Stimulated activated CD8-positive, alpha-beta memory T cell treated with anti-CD3 and anti-CD28 coated beads, Interleukin-12 subunit alpha, Interleukin-12 subunit beta, amount 100 ng/mL, for 4 hours (primary cell): ENCODE measurements around the gene TMEM87B.
"Not testable (repeated sequence)": the region's sequence is repeated elsewhere in the genome, so short reads cannot be mapped to it uniquely, and the experiment has no call there.

Experiments used
- DNase-seq: peaks from one replicate; pipeline ENCODE4 v3.0.0-alpha.2; 2020; ENCODE audit warnings: low read depth

The TMEM87B gene

GRCh38 chr2:112073875-112074274, 18.8 kb downstream of the TMEM87B start:
- DNase-seq, result no peak

- DNase-seq, result no peak
Measured at GRCh38 chr2:112074506-112074905, 19.4 kb downstream of the TMEM87B start.

- no peak for DNase-seq
Measured at GRCh38 chr2:112075490-112076260, 20.6 kb downstream of the TMEM87B start.

DNA sequence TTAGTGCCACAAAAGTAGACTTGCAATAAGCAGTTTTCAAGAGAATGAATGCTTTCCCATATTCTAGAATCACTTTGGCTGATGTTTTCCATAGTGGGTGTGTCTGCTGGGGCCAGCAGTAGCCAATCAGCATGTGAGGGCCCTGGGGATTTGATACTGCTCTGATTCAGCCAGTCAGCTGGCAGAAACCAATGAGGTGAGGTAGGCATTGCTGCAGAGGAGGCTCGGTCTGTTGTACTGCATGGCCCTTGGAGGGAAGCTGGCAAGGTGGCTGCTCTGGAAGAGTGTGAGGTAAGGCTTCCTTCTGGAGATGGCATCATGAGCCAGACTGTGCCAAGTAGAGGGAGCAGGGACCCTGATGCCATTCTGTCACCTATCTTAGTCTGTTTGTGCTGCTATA, 22.7 kb downstream of the TMEM87B start:
- DNase-seq, result no peak

- DNase-seq, result no peak
Measured at GRCh38 chr2:112081262-112081661, 26.2 kb downstream of the TMEM87B start.

DNA sequence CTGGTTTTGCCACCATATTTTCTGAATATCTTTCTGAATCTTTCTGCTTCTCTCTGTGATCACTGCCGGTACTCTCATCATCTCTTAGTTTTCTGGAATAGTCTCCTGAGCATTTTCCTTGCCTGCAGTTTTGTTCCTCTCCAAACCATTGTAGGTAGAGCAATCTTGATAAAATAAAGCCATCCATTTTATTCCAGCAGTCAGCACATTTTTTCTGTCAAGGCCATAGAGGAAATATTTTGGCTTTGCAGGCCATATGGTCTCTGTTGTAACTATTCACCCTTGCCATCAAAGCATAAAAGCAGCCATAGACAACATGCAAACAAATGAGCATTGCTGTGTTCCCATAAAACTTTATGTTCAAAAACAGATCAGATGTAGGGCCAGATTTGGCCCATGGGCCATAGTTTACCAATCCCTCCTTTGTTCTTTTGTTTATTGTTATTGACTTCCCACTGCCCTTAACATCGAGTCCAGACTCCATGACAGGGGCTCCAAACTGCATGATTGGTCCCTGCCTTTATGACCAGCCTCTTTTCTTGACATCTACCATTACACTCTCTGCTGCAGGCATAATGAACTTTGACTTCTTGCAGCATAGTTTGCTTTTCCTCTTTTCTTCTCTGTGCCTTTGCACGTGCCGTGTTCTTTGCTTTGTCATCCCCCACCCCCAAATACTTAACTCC, 29.8 kb downstream of the TMEM87B start:
- no peak for DNase-seq

GRCh38 chr2:112085375-112085730, 30.3 kb downstream of the TMEM87B start:
- no peak for DNase-seq

- no peak for DNase-seq
Measured at GRCh38 chr2:112085916-112086669, 31.0 kb downstream of the TMEM87B start.

DNA sequence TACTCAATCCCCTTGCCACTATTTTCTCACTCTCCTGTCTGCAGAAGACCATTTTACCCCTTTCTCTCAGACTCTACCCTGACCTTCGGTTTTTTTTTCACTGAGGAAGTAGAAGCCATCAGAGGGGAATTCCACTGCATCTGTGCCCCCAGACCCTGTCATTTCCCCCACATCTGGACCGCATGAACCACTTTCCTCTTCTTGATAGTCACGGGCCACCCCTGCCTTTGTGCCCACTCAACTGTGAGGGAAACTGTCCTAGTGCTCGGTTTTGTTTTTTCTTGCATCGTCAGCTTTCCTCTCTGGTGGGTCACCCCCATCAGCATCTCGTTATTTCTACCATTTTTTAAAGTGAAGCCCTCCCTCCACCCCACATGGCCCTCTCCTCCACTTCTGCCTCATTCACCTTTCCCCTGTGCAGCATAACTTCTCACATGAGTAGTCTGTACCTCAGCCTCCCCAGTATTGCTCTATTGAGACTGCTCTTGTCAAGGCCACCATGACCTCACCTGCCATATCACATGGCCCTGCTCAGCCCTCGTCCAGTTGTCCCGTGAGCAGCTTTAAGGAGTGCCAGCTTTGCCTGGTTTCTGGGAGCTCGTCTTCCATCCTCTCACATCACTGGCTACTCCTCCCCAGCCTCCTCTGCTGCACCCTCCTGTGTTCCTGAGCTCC, 32.4 kb downstream of the TMEM87B start:
- no peak for DNase-seq

- DNase-seq, result no peak
Measured at GRCh38 chr2:112089375-112089774, 34.3 kb downstream of the TMEM87B start.

DNA sequence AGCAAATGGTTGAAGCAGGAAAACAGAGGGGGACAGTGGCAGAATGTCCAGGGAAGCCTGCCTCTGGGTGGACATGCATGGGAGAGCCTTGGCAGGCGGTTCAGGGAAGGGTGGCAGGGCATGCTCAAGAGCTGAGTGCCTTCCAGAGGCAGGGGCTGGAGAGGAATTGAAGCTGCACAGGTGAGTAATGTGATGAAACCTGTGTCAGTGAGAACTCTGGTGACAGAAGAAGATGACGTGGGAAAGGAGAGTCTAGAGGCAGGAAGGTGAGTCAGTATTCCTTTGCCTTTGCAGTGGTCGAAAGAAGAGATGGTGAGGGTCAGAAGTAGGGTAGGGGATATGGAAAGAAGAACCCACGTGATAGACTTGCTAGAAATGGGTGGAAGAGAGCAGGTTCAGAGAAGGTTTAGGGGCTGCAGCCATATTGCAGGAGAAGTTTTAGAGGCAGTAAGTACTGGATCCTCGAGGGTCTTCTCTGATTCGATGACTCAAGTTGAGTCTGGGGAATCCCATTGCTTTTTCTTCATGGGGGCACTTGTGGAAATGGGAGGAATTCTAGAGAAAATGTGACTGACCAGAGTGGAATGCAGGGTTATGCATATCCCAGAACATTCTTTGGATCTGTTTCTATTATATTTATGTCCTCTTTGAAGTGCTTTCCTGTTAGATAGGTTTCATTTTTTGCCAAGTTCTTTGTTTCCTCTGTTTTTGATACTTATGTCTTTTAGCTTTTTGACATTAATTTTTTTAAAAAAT, 37.4 kb downstream of the TMEM87B start:
- no peak for DNase-seq

GRCh38 chr2:112093216-112093615, 38.1 kb downstream of the TMEM87B start:
- no peak for DNase-seq

DNA sequence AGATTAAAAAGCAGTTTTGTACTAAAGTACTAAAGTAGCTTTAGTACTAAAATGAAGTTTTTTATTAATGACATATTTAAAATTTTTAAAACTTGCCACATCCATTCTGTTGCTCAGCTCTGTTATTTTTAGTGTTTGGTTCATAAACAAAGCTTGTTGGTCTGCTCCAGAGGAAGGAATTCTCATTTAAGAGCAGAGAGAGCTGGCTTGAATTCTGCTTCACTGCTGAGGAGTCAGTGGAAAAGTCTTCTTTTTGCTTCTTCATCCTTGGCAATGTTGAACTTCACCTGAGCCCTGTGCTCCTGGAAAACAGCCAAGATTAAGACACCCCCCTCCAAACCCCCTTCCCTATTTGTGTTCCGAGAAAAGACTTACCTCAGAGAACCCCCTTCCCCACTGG, 40.6 kb downstream of the TMEM87B start:
- no peak for DNase-seq

DNA sequence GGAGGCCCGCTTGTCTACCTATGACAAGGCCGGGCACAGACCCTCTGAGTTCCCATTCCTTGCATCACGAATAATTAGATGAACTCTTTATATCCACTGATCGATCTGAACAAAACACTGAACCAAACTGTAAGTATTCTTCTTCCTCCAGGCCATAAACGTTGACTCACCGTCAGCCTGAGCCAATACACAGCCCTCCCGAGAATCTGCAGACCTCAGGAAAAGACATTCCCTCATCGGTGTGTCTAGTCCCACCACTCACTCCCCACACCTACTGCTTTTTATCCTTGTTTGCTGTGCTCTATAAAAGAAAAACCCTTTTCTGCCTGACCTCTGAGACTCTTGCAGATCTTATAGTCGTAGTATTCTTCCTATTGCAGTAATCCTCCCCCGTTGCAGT, 41.0 kb downstream of the TMEM87B start:
- no peak for DNase-seq

GRCh38 chr2:112108178-112108832, 53.2 kb downstream of the TMEM87B start:
- no peak for DNase-seq

GRCh38 chr2:112109278-112109677, 54.2 kb downstream of the TMEM87B start:
- DNase-seq, result no peak

DNA sequence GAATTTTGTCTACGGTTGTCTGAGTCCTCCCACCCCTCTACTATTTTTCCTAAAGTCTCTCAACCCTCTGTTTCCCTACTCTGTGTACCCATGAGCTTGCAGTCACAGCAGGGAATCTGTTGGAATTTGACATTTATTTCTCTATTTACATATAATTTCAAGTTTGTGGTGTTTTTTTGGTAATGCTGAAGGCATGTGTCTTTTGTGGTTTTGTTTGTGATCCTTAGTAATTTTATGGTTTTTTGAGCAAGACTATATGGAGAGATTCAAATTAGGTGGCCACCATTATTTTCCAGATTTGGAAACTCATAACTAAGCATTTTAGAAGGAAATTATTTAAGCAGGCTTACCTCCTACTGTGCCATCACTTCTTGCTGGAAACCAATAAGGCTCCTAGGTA, 55.9 kb downstream of the TMEM87B start:
- no peak for DNase-seq

DNA sequence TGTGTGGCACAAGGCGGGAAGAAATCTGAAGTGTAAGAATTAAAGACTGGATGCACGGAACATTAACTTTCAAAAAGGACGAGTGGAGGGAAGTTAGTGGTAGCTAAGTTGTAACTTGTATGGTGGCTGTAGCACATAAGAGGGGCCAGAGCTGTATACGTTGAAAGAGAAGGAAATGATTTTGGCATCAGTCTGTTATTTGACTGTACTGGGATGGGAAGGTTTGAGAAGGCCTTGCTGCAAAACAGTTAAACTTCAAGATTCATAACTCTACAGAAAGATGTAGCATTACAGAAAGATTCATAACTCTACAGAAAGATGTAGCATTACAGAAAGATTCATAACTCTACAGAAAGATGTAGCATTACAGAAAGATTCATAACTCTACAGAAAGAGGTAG, 58.3 kb downstream of the TMEM87B start:
- DNase-seq, result not testable (repeated sequence)

DNA sequence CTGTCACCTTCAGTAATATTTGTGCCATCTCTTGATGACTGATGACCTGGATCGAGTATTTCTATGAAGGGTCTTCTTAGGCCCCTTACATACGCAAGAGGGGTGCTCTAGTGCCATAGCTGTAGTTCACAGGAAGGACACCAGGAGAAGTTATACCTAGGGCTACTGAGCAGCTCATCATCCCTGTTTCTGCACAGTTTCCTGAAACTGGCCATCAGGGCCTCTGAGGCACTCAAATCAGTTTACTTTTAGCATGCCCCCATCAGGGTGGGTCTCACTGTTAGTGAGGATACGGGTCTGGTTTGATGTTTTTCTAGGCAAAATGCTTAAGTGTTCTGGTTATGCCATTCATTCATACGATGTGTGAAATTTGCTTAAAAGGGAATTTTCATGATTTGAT, 63.1 kb downstream of the TMEM87B start:
- no peak for DNase-seq

DNA sequence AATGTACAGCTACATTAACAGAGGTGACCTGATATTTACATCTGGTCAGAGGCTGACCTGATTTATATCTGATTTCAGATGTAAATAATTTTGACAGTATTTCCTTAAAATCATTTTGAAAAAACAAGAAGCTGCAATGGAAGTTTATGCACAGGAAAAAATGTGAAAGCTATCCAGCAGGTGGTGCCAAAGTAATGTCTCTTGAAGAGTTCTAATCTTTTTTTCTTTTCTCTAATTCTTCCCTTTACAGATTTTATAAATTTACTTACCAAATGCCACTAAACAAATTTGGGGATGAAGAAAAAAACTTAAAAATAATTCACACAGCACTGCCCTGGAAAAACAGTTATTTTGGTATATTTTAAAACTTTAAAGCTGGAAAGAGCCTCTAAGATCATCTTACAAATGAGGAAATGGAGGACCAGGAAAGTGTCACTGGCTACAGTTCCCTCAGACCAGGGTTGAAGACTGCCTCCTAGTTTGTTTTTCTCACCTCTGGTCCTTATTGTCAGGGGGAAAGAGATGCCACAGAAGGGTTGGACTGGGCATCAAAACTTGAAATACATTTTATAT, 66.7 kb downstream of the TMEM87B start:
- DNase-seq, result no peak

GRCh38 chr2:112129060-112129459, 74.0 kb downstream of the TMEM87B start:
- no peak for DNase-seq
